GM12801 (cell line): Measurements from ENCODE around the gene KCTD2.

Experiments used
- CTCF ChIP-seq: IDR thresholded peaks from one replicate; pipeline ENCODE4 v1.5.1; 2011; ENCODE audit warnings: control low read depth; ENCODE audit not compliant: insufficient read length; ENCODE audit errors: extremely low read depth

KCTD2 gene

DNA sequence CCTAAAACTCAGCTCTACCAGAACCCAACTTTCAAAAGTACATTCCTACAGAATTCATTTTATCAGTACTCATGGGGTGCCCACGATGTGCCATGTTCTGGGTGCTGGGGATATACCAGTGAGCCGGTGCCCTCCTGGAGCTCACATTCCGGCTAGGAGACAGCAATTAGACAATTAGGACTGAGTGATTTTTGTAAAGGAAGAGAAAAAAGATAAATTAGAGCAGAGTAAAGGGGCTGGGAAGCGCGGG, 35.0 kb upstream of the KCTD2 start:
- TF ChIP-seq CTCF, result no peak

DNA sequence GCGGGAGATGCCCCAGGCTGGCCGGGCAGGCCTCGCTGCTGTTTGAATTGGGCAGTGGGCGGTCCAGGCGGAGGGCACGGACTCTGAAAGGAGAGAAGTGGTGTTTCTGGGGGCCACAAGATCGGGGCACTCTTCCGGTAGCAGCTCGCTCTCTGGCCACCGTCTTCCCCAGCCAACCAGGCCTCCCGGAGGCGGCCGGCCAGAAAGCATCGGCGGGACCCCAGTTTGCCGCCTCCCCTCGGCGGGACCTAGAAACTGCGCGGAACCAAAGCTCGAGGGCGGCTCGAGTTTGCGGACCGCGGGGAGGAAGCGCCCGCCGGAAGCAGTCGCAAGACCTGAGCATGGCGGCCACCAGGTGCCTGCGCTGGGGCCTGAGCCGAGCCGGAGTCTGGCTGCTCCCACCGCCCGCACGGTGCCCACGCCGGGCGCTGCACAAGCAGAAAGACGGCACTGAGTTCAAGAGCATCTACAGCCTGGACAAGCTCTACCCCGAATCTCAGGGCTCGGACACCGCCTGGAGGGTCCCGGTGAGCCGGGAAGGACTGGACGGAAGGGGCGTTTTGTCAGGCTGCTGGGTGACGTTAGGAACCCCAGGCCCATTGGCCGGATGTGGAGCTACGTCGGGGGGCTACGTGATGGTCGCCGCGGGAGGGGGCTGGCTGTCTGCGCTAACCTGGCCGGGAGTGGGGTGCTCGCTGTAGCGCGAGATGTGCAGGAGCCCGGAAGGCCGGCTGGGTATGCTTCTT, 34.5 kb upstream of the KCTD2 start, which contains the start of gene MRPL58:
Gene MRPL58, plus strand, starts transcription at position 325 of the 746 bp plus-strand sequence. Its CDS starts 17 bp downstream, at position 342.
- no peak for TF ChIP-seq CTCF

- TF ChIP-seq CTCF, result no peak
Measured at GRCh38 chr17:75013092-75013559, 33.9 kb upstream of the KCTD2 start.

GRCh38 chr17:75019146-75019545, 27.9 kb upstream of the KCTD2 start:
- no peak for TF ChIP-seq CTCF

- TF ChIP-seq CTCF, result no peak
Measured at GRCh38 chr17:75019710-75020109, 27.3 kb upstream of the KCTD2 start.

DNA sequence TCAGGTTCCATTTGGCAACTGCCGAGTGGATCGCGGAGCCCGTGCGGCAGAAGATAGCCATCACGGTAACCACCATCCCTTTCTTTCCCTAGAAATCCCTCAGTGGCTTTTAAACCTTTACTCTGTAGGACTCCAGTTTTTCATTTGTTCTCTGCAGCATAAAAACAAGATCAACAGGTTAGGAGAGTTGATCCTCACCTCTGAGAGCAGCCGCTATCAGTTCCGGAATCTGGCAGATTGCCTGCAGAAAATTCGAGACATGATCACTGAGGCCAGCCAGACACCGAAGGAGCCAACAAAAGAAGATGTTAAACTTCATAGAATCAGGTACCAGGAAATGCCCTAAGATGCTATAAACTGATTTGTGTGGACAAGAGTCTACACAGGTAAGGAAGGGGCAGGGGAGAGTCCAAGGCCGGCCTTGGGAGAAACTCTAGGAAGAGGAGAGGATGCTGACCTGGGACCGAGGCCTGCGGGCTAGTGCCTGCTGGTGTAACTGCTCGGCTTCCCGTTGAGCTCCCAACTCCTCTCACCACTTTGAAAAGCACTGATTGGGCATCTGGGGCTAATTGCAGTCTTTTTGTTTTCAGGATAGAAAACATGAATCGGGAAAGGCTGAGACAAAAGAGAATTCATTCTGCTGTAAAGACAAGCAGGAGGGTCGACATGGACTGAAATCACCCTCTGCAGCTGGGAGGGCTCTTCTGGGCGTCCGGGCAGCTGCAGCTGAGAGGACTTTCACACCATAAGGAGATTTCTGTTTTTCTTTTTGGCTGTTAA, 26.5 kb upstream of the KCTD2 start:
- TF ChIP-seq CTCF, result no peak

- TF ChIP-seq CTCF, result no peak
Measured at GRCh38 chr17:75024686-75025397, 22.2 kb upstream of the KCTD2 start.
